Body of pancreas (tissue), 4 donors: ENCODE results near the gene RAP1GAP2.

Source experiments
- POLR2A ChIP-seq, 3 donors: fragments of 450-650 bp; IDR thresholded peaks; one replicate each; pipeline ENCODE4 v1.6.1; 2016; ENCODE audit warnings: antibody characterized with exemption in 3 of 3, mild to moderate bottlenecking in 2 of 3
- TF ChIP-seq, protein P1 (sequence below), 7 experiments: fragments of 450-650 bp in 4 of 7; fragments of 200-600 bp in 3 of 7; sonication (generic) in 3 of 7; IDR thresholded peaks; one replicate each; pipeline ENCODE4 v1.5.1; 2016 to 2019; ENCODE audit warnings: antibody characterized with exemption in 7 of 7

DNA sequence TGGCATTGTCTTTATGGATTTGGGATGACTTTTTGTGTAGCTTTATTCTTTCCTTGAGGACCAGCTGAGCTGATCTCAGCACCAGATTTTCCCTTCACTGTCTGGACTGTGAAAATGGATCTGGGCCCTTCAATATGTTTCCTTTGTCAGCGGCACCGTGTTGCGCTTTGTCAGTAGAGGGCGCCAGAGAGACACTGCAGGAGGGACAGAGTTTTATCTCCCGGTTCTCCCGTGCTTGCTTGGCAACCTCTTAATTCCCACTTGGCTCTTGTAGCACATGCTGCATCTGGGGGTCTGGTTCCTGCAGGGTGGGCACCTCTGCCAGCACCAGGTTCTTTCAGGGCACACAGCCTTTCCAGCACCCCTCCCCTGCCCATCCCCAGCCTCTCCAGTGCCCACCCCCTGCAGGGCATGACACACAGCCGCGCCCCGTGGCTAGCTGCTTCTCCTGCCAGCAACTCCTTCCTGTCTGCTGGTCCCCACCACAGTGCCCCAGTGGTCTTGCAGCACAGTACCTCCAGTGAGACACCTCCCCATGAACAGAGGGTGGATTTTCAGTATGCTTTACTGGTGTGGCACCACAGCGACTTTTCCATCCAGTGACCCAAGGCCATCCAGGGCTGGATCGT is 247.6 kb downstream of the RAP1GAP2 start:
- TF ChIP-seq, protein P1, sequence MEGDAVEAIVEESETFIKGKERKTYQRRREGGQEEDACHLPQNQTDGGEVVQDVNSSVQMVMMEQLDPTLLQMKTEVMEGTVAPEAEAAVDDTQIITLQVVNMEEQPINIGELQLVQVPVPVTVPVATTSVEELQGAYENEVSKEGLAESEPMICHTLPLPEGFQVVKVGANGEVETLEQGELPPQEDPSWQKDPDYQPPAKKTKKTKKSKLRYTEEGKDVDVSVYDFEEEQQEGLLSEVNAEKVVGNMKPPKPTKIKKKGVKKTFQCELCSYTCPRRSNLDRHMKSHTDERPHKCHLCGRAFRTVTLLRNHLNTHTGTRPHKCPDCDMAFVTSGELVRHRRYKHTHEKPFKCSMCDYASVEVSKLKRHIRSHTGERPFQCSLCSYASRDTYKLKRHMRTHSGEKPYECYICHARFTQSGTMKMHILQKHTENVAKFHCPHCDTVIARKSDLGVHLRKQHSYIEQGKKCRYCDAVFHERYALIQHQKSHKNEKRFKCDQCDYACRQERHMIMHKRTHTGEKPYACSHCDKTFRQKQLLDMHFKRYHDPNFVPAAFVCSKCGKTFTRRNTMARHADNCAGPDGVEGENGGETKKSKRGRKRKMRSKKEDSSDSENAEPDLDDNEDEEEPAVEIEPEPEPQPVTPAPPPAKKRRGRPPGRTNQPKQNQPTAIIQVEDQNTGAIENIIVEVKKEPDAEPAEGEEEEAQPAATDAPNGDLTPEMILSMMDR (IDR thresholded peaks at IDR 0.05), result peak in 1 of 7 experiments; percentile 16
- no peak for TF ChIP-seq POLR2A (IDR thresholded peaks at IDR 0.05)
